H1 (cell line): ENCODE measurements around the gene ABHD11. TPM values are rescaled to one million over a fixed set of nuclear protein-coding genes. Genes with fewer than 3 reads are reported as not detected.

Source experiments
- CTCF ChIA-PET: fragments of 300-600 bp; sonication (Branson Sonifier 250); formaldehyde crosslinking; loops from one replicate; lab custom pipeline; 2021; ENCODE audit not compliant: partially characterized antibody; lab: Charles Lee
- POLR2A ChIA-PET: fragments of 300-600 bp; sonication (Branson Sonifier 250); formaldehyde crosslinking; loops from one replicate; lab custom pipeline; 2021; ENCODE audit warnings: inconsistent platforms; ENCODE audit not compliant: partially characterized antibody; lab: Charles Lee
- DNase-seq, 2 experiments: peaks; one replicate each; pipeline versions ENCODE4 v3.0.0 to v3.0.0-alpha.2; 2010 to 2022; ENCODE audit warnings: low spot score in 2 of 2, low read depth in 1 of 2, mixed read lengths in 1 of 2
- FAIRE-seq: peaks from 2 replicates; lab custom pipeline; 2011; peaks lifted over from hg19 to GRCh38; lab: Jason Lieb, UNC
- H2AFZ ChIP-seq: 2 replicates; pipeline ENCODE4 v1.8.1; 2012; ENCODE audit warnings: low read length, inconsistent platforms
- H2AK5ac ChIP-seq: 2 replicates; pipeline ENCODE4 v1.6.1; 2013; ENCODE audit warnings: low read depth, low read length
- H2BK120ac ChIP-seq: replicated peaks from 2 replicates; pipeline ENCODE3; 2013; ENCODE audit warnings: low read depth, low read length, inconsistent platforms
- H2BK12ac ChIP-seq: 2 replicates; pipeline ENCODE4 v1.6.1; 2013; ENCODE audit warnings: low read depth, low read length
- H2BK15ac ChIP-seq: 2 replicates; pipeline ENCODE4 v1.6.1; 2013; ENCODE audit warnings: low read length
- H2BK20ac ChIP-seq: 2 replicates; pipeline ENCODE4 v1.6.1; 2013; ENCODE audit warnings: low read length
- H2BK5ac ChIP-seq: 2 replicates; pipeline ENCODE4 v1.6.1; 2013; ENCODE audit warnings: low read depth, low read length
- H3K14ac ChIP-seq: 2 replicates; pipeline ENCODE4 v1.6.1; 2013; ENCODE audit warnings: inconsistent platforms; ENCODE audit not compliant: insufficient read length
- H3K18ac ChIP-seq: 2 replicates; pipeline ENCODE4 v1.6.1; 2013; ENCODE audit warnings: low read length; ENCODE audit errors: extremely low read depth
- H3K23ac ChIP-seq: 2 replicates; pipeline ENCODE4 v1.6.1; 2013; ENCODE audit warnings: inconsistent platforms; ENCODE audit not compliant: insufficient read length
- H3K23me2 ChIP-seq: 2 replicates; pipeline ENCODE4 v1.6.1; 2013; ENCODE audit warnings: low read depth, low read length
- H3K27ac ChIP-seq: 2 replicates; pipeline ENCODE4 v1.6.1; 2011; ENCODE audit warnings: low read depth, low read length, inconsistent platforms
- H3K27me3 ChIP-seq, 4 experiments: replicated peaks in 1 of 4; 1 replicate in 1 of 4; 2 replicates in 3 of 4; pipeline versions ENCODE4 v1.6.1 to v1.8.1; 2011 to 2013; ENCODE audit warnings: low read length in 3 of 4, mild to moderate bottlenecking in 3 of 4, inconsistent platforms in 2 of 4, mixed read lengths in 2 of 4, moderate library complexity in 1 of 4; ENCODE audit not compliant: control insufficient read depth in 3 of 4, insufficient read depth in 3 of 4; ENCODE audit errors: extremely low read depth in 1 of 4
- H3K36me3 ChIP-seq, 4 experiments: 2 replicates each; pipeline versions ENCODE4 v1.6.1 to v1.8.1; 2011 to 2013; ENCODE audit warnings: mild to moderate bottlenecking in 4 of 4, low read length in 3 of 4, moderate library complexity in 2 of 4, control low read depth in 1 of 4, inconsistent platforms in 1 of 4; ENCODE audit not compliant: insufficient read depth in 4 of 4, control insufficient read depth in 2 of 4
- H3K4ac ChIP-seq: replicated peaks from 2 replicates; pipeline ENCODE3; 2013; ENCODE audit warnings: low read length, low read depth, mixed read lengths, inconsistent platforms; ENCODE audit not compliant: insufficient read length
- H3K4me1 ChIP-seq, 4 experiments: replicated peaks in 1 of 4; 1 replicate in 1 of 4; 2 replicates in 3 of 4; pipeline versions ENCODE4 v1.6.1 to v1.8.1; 2011 to 2013; ENCODE audit warnings: low read length in 3 of 4, inconsistent platforms in 2 of 4, mixed read lengths in 1 of 4; ENCODE audit not compliant: insufficient read depth in 4 of 4, control insufficient read depth in 3 of 4
- H3K4me2 ChIP-seq, 2 experiments: 2 replicates each; pipeline versions ENCODE4 v1.6.1 to v1.8.1; 2011 to 2013; ENCODE audit warnings: low read depth in 2 of 2, low read length in 2 of 2, control low read depth in 1 of 2, inconsistent platforms in 1 of 2, mild to moderate bottlenecking in 1 of 2; ENCODE audit not compliant: insufficient read depth in 1 of 2
- H3K4me3 ChIP-seq, 4 experiments: fragments of 200-600, 300-600 bp in 1 of 4; sonication (generic), shearing (Covaris generic), sonication (Bioruptor Twin) in 1 of 4; 2 replicates each; pipeline versions ENCODE4 v1.5.1 to v1.8.1; 2011 to 2016; ENCODE audit warnings: low read length in 4 of 4, low read depth in 3 of 4, control low read depth in 2 of 4, inconsistent platforms in 2 of 4, mild to moderate bottlenecking in 2 of 4, mixed read lengths in 1 of 4, moderate library complexity in 1 of 4; ENCODE audit not compliant: insufficient read depth in 2 of 4; ENCODE audit errors: extremely low read depth in 1 of 4
- H3K56ac ChIP-seq: replicated peaks from 2 replicates; pipeline ENCODE3; 2013; ENCODE audit warnings: low read depth, mild to moderate bottlenecking, mixed read lengths, low read length, inconsistent platforms; ENCODE audit not compliant: insufficient read length
- H3K79me1 ChIP-seq: 2 replicates; pipeline ENCODE4 v1.6.1; 2013; ENCODE audit warnings: low read depth, low read length, control low read depth
- H3K79me2 ChIP-seq, 2 experiments: 2 replicates each; pipeline versions ENCODE4 v1.6.1 to v1.8.1; 2012 to 2013; ENCODE audit warnings: low read length in 2 of 2, mild to moderate bottlenecking in 2 of 2, inconsistent platforms in 1 of 2; ENCODE audit not compliant: insufficient read depth in 2 of 2, control insufficient read depth in 1 of 2
- H3K9ac ChIP-seq, 4 experiments: replicated peaks in 1 of 4; 1 replicate in 1 of 4; 2 replicates in 3 of 4; pipeline versions ENCODE4 v1.6.1 to v1.8.1; 2011 to 2013; ENCODE audit warnings: low read depth in 3 of 4, low read length in 3 of 4, control low read depth in 2 of 4, mild to moderate bottlenecking in 2 of 4, moderate library complexity in 2 of 4, inconsistent platforms in 1 of 4; ENCODE audit errors: extremely low read depth in 1 of 4
- H3K9me3 ChIP-seq, 2 experiments: 2 replicates each; pipeline versions ENCODE4 v1.6.1 to v1.8.1; 2012 to 2013; ENCODE audit warnings: mild to moderate bottlenecking in 2 of 2, moderate library complexity in 2 of 2, control low read depth in 1 of 2, inconsistent platforms in 1 of 2, low read depth in 1 of 2, low read length in 1 of 2, mixed read lengths in 1 of 2; ENCODE audit not compliant: insufficient read depth in 2 of 2
- H4K20me1 ChIP-seq, 2 experiments: replicated peaks in 1 of 2; 2 replicates each; pipeline versions ENCODE3 to v1.8.1; 2011 to 2013; ENCODE audit warnings: inconsistent platforms in 2 of 2, low read length in 2 of 2, mild to moderate bottlenecking in 1 of 2; ENCODE audit not compliant: insufficient read depth in 2 of 2, control insufficient read depth in 1 of 2
- H4K5ac ChIP-seq: 2 replicates; pipeline ENCODE4 v1.6.1; 2013; ENCODE audit warnings: low read length, low read depth, mixed read lengths, inconsistent platforms; ENCODE audit not compliant: insufficient read length
- H4K8ac ChIP-seq: 2 replicates; pipeline ENCODE4 v1.8.0; 2013; ENCODE audit warnings: mild to moderate bottlenecking, moderate library complexity, low read length, inconsistent platforms; ENCODE audit not compliant: insufficient read depth; ENCODE audit errors: extremely low read depth
- H4K91ac ChIP-seq: replicated peaks from 2 replicates; pipeline ENCODE3; 2013; ENCODE audit warnings: low read length, mixed read lengths, inconsistent platforms; ENCODE audit not compliant: insufficient read length
- CBX8 ChIP-seq: fragments of 300-800, 300-1000 bp; sonication (generic); IDR thresholded peaks from 2 replicates; pipeline ENCODE4 v1.7.1; 2016; ENCODE audit warnings: low read depth, low read length, borderline replicate concordance
- JUN ChIP-seq: IDR thresholded peaks from 2 replicates; pipeline ENCODE4 v1.6.1; 2011; ENCODE audit warnings: low read depth, mild to moderate bottlenecking, improper control_type of control experiment, low read length
- PHF8 ChIP-seq: fragments of 200-600 bp; sonication (generic); conservative IDR thresholded peaks from 2 replicates; pipeline ENCODE4 v1.7.1; 2012; ENCODE audit warnings: low read depth, mild to moderate bottlenecking, inconsistent platforms, low read length, moderate library complexity
- WGBS, 2 experiments: shearing (Covaris generic) in 1 of 2; methylation state at CpG; one replicate each; pipeline versions ENCODE4 v1.1.6 to v1.1.7; 2013 to 2015; ENCODE audit warnings: low lambda C conversion rate in 2 of 2, mixed read lengths in 2 of 2, inconsistent platforms in 1 of 2, low coverage in 1 of 2, missing lambda C conversion rate in 1 of 2; ENCODE audit not compliant: insufficient replicate concordance in 2 of 2, insufficient coverage in 1 of 2, insufficient read length in 1 of 2; ENCODE audit errors: extremely low coverage in 1 of 2, missing lambda C conversion rate in 1 of 2; 5-methylcytosine and 5-hydroxymethylcytosine counted together
- polyA plus RNA-seq, 7 experiments: library from polyadenylated mRNA; depleted of rRNA in 3 of 7; stranded (reverse) in 5 of 7; unstranded in 2 of 7; fragments of >200 nt in 5 of 7; fragments of 200-250 nt in 2 of 7; gene quantifications; 1 replicate in 5 of 7; 2 replicates in 1 of 7; 4 replicates in 1 of 7; pipeline versions ENCODE4 v1.2.1 to v1.2.3, GENCODE V29; 2011 to 2013; ENCODE audit warnings: missing spikeins in 2 of 7, mixed read lengths in 2 of 7
- total RNA-seq: library from RNA; stranded (reverse); fragmentation: NEBNext Ultra II Directional; extraction: Animal tissue kit (Norgen Biotek cat#: 25700); gene quantifications from 2 replicates; pipeline ENCODE4 v1.2.1, GENCODE V29; 2021
- TF ChIP-seq, protein P1 (sequence below): IDR thresholded peaks from 2 replicates; pipeline ENCODE4 v1.6.1; 2011; ENCODE audit warnings: low read depth, mild to moderate bottlenecking, low read length; ENCODE audit not compliant: insufficient read depth

ABHD11 gene
- total and polyA plus RNA-seq, 2 of the 8 experiments (the other 6 are each of a cell fraction or from before 2014, with no cell fraction given) = 19.8 to 42.2 TPM

DNA sequence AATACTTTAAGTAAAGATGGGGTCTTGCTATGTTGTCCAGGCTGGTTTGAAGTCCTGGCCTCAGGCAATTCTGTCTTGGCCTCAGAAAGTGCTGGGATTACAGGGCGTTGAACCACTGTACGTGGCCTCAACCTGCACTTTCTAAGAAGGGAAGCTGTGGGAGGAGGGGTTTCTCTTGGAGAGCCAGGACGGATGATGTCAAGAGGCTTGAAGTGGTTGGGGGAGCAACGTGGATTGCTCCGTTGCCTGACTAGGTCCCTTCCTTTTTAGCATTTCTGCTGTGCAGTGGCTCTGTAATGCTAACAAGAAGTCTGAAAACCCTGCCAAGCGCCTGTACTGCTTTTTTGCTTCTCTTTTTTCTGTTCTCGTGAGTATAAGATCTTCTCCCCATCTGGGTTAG is 48.0 kb downstream of the ABHD11 start:
- H4K5ac ChIP-seq = no peak overlapping the region
- CTCF ChIA-PET = interaction anchor here (1.0 to 3.8 kb wide), 6 partner anchors 11 to 196 kb away, joined by 3 to 22 read pairs (median 6); partner anchors contain the start of gene VPS37D
- H4K8ac ChIP-seq = no peak overlapping the region
- no peak overlapping the region for H3K56ac ChIP-seq
- H4K91ac ChIP-seq = no peak overlapping the region
- H3K4me3 ChIP-seq = no peak overlapping the region
- H2BK20ac ChIP-seq = no peak overlapping the region
- H3K9ac ChIP-seq = no peak overlapping the region
- H3K4ac ChIP-seq = no peak overlapping the region
- no peak overlapping the region for H2AFZ ChIP-seq
- no peak overlapping the region for H2BK5ac ChIP-seq
- POLR2A ChIA-PET = interaction anchor here (3.9 kb wide), 1 partner anchor 11 kb away, joined by 29 read pairs; no protein-coding TSS in a partner anchor
- no peak overlapping the region for H3K4me2 ChIP-seq
- H3K27ac ChIP-seq = no peak overlapping the region
- H3K14ac ChIP-seq = no peak overlapping the region
- no peaks in the 10 kb centered on the region for H3K9me3 ChIP-seq
- H2AK5ac ChIP-seq = no peak overlapping the region
- H4K20me1 ChIP-seq = peaks cover 2 to 9% of the 10 kb centered on the region in 2 experiments
- DNase-seq (no peak), FAIRE-seq (no peak)
- H3K79me1 ChIP-seq = peaks cover 10% of the 10 kb centered on the region
- peaks cover 0 to 21% of the 10 kb centered on the region in 2 experiments; a peak in 2 of 4 replicates for H3K79me2 ChIP-seq
- H3K27me3 ChIP-seq = no peaks in the 10 kb centered on the region
- H3K23me2 ChIP-seq = no peaks in the 10 kb centered on the region
- H2BK12ac ChIP-seq = no peak overlapping the region
- no peak overlapping the region for H2BK120ac ChIP-seq
- no peak overlapping the region for H2BK15ac ChIP-seq
- H3K4me1 ChIP-seq = no peaks in the 10 kb centered on the region
- H3K18ac ChIP-seq = no peak overlapping the region
- WGBS, 2 experiments = 86% methylated on average over 7 of the region's 7 CpGs; no CpG with 5 or more reads in 1 of the 2 experiments
- no peak overlapping the region for H3K23ac ChIP-seq
- TF ChIP-seq CBX8 = no peak
- TF ChIP-seq, protein P1, sequence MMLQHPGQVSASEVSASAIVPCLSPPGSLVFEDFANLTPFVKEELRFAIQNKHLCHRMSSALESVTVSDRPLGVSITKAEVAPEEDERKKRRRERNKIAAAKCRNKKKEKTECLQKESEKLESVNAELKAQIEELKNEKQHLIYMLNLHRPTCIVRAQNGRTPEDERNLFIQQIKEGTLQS = no peak
- TF ChIP-seq PHF8 = no peak
- no peak for TF ChIP-seq JUN
- peaks cover 23 to 56% (median 41%) of the 10 kb centered on the region in 4 experiments; a peak in 7 of 8 replicates for H3K36me3 ChIP-seq
